GM12874 (cell line): Measurements from ENCODE around the gene PLA2G4F.

Experiments used
- TF ChIP-seq, protein P1 (sequence below): IDR thresholded peaks from 2 replicates; pipeline ENCODE4 v1.5.1; 2011; ENCODE audit warnings: low read depth, mild to moderate bottlenecking, control low read depth, low read length, moderate library complexity; ENCODE audit not compliant: insufficient read depth

Gene PLA2G4F

DNA sequence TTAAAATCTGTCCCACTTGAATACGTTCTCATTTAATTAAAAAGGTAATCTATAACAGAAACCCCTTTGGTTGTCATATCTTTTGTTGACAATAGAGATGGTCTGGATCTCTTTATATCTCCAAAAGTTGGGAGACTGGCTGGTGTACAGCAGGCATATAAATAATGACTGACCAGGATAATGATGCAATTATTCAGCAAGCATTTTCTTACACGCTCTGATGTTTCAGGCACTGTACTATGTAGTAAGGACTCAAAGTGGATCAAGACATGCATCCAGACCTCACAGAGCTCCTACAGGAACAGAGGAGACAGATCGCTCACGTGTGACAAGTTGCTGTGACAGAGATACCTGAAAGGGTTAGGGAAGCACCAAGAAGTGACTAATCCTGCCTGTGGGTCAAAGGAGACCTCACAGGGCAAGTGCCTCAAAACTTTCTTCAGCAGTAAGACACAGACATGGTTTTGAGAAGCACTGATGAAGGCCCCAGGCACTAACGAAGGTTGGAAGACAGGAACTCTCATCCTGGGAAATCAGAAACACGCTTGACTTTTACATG is 26.0 kb upstream of the PLA2G4F start:
- TF ChIP-seq, protein P1, sequence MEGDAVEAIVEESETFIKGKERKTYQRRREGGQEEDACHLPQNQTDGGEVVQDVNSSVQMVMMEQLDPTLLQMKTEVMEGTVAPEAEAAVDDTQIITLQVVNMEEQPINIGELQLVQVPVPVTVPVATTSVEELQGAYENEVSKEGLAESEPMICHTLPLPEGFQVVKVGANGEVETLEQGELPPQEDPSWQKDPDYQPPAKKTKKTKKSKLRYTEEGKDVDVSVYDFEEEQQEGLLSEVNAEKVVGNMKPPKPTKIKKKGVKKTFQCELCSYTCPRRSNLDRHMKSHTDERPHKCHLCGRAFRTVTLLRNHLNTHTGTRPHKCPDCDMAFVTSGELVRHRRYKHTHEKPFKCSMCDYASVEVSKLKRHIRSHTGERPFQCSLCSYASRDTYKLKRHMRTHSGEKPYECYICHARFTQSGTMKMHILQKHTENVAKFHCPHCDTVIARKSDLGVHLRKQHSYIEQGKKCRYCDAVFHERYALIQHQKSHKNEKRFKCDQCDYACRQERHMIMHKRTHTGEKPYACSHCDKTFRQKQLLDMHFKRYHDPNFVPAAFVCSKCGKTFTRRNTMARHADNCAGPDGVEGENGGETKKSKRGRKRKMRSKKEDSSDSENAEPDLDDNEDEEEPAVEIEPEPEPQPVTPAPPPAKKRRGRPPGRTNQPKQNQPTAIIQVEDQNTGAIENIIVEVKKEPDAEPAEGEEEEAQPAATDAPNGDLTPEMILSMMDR: no peak

DNA sequence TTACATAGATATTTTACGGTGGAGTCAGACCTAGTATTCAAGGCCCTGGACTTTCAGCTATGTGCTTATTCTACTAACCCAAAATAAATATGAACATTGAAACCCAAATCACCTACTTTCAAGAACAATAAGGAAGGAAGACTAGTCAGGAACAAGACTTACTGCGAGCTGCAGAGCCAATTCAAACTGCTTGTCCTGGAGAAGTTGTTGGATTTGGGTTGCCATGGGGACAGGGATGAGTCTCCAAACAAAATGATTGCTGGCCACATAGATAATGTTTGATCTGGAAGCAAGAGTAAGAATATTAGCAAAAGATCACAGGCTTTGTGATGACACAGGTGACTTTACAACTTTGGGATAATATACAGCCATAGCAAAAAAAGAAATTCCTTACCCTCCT is 21.6 kb upstream of the PLA2G4F start:
- TF ChIP-seq, protein P1: no peak

DNA sequence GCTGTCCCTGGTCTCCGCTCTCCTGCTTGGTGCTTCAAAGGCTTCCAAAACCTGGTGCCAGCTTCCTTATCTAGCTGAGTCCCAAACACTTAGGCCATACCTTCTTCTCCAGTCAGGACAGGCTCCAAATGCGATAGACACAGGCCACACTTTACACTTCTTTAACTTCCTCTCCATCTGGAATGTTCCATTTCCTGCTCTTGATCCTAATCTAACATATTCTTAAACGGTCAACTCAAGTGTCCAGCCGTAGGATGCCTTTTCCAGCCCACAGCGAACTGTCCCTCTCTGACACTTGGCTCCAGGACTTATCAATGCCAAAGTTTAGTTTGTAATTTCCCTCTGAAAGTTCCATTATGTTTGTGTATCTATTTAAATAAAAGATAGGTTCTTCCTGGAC is 19.2 kb upstream of the PLA2G4F start:
- TF ChIP-seq, protein P1: no peak

DNA sequence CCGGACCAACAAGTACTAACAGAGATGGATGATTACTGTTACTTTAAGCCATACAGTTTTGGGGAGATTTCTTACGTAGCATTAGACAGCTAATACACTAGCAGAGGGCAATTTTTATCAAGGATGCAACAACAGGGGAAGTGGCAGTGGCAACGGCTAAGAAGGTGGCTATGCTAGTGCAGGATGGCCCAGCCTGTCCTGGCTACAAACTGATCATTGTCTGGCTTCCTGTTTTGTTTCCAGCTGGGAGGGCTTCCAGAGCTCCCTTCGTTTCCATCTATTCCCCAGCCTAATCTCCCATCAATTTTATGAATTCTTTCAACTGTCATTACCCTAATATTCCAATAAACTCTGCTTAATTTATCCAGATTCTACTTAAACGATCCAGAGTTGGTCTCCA is 16.0 kb upstream of the PLA2G4F start:
- TF ChIP-seq, protein P1: no peak

DNA sequence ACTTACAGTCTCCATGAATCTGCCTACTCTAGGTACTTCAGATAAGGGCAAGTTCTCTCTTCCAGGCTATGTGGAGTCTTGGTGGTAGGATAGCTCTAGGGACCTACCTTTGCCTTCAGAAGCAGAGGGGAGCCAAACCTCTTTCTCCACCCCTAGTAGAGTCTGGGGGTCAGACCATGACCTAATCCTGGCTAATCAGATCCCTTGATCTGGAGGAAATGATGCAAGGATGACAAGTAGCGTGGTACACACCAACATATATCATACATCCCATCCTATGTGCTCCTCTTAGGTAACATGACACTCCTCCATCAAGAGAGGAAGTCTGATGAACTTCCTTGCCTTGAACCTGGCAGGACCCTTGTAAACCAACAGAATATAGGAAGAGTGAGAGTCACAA is 15.4 kb upstream of the PLA2G4F start:
- TF ChIP-seq, protein P1: no peak

DNA sequence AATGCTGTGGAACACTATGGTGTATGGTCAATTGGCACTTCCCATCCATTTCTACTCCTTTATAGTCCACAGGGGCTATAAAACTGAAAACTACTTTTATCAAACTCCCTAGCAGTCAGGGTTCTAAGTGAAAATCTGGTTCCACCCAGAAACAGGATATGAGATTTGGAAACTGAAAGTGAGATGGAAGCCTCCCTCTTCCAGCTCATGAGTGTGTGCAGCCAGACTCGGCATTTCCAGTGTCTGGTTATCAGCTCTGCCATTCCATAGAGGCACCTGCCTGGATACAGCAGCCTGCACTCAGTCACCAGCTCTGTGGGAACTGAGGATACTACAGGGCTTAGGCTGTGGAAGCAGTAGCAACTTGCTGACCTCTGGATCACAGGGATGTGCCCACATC is 14.7 kb upstream of the PLA2G4F start:
- TF ChIP-seq, protein P1: no peak

DNA sequence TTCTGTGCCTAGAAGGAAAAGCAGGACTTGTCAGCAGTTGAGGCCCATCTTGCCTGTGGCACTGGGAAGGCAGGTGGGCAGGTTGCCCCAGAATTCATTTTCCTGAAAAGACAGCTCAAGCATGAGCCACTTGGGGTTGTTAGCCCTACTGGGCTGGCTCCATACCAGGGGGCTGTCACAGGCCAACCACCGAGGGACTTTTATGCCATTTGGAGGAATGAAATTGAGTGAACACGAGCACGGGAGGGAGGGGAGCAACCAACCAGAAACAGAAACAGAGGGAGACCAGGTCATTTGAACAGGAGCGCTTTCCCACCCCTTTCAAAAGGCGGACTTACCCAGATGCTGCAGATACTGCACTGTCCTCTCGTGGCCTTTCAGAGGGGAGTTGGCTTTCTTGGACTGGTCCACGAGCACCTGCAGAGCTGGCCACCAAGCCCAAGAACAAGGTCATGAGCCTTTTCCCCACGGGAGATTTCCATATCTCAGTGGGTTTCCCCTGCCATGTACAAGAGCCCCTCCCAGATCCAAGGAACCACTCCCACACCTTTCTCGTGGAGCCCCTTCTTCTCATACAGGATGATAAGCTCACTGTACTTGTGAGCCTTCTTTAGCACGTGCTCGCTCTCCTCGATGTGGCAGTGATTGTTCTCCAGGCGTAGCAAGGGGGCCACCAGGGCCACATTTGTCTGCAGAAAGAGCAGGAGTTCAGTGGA is 9.9 kb upstream of the PLA2G4F start:
- TF ChIP-seq, protein P1: no peak
